ENCODE data around the gene NAE1.

- no peak for TF ChIP-seq EZH2 (IDR thresholded peaks at IDR 0.05; ENCODE audit: borderline replicate concordance, low read depth, low read length, severe bottlenecking)
- TF ChIP-seq, protein P1, sequence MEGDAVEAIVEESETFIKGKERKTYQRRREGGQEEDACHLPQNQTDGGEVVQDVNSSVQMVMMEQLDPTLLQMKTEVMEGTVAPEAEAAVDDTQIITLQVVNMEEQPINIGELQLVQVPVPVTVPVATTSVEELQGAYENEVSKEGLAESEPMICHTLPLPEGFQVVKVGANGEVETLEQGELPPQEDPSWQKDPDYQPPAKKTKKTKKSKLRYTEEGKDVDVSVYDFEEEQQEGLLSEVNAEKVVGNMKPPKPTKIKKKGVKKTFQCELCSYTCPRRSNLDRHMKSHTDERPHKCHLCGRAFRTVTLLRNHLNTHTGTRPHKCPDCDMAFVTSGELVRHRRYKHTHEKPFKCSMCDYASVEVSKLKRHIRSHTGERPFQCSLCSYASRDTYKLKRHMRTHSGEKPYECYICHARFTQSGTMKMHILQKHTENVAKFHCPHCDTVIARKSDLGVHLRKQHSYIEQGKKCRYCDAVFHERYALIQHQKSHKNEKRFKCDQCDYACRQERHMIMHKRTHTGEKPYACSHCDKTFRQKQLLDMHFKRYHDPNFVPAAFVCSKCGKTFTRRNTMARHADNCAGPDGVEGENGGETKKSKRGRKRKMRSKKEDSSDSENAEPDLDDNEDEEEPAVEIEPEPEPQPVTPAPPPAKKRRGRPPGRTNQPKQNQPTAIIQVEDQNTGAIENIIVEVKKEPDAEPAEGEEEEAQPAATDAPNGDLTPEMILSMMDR (IDR thresholded peaks at IDR 0.05; ENCODE audit: borderline replicate concordance, extremely low read depth, low read length, poor library complexity, severe bottlenecking), result no peak
Observed at GRCh38 chr16:66853261-66854139, 22.7 kb upstream of the NAE1 start.
